ENCODE measurements around the gene LRP1B.

- TF ChIP-seq CTCF (IDR thresholded peaks at IDR 0.05) (no peak), EP300 (IDR thresholded peaks at IDR 0.05) (no peak)
Measured at GRCh38 chr2:141932261-141932660, 198.6 kb downstream of the LRP1B start.

All from tibial nerve (tissue), 4 donors.